ENCODE results near the gene CRTC1. TPM values are rescaled to one million over a fixed set of nuclear protein-coding genes. Genes with fewer than 3 reads are reported as not detected.

The CRTC1 gene
- total RNA-seq, 1 donor from 2014 or later = 15.5 TPM

DNA sequence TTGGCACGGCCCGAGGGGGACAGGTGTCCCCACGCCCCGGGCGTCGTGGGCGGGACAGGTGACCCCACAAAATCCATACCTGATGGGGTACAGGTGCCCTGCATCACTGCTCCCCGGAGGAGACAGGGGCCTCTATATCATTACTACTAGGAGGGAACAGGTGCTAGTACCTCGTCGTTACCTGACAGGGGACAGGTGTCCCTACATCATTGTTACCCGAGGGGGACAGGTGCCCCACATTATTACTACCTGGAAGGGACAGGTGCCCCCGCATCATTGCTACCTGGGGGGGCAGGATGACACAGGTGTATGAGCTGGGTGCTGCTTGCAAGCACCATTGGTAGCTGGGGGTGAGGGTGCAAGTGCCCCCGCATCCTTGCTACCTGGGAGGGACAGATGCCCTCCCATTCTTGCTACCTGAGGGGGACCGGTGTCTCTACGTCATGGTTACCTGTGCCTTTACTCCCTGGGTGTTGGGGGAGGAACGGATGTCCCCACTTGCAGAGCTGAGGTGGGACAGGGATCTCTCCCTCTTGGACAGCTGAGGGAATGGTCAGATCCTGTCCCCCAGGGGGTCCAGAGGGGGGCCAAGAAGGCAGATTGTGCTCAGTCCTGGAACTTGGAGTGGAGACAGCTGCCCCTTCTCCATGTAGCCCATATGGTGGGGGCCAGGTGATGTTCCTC is 620 bp downstream of the CRTC1 start:
- peak overlapping the region; percentile 24 for H3K27ac Mint-ChIP-seq
- ATAC-seq (ENCODE audit: low read depth) (no peak), DNase-seq (no peak)
- TF ChIP-seq CTCF (IDR thresholded peaks at IDR 0.05) = no peak
- H3K4me1 Mint-ChIP-seq = peaks cover 31% of the 10 kb centered on the region
- no peaks in the 10 kb centered on the region for H3K27me3 Mint-ChIP-seq
- intact Hi-C loops (cut with micrococcal nuclease) = loop anchor here (1.0 to 5.0 kb wide), 4 partner anchors 16 to 233 kb away; partner anchors contain the start of genes COPE, DDX49, ELL and KLHL26
- ChIA-PET POLR2A (interaction anchor here (1.6 kb wide), 1 partner anchor 156 kb away, joined by 6 read pairs; no protein-coding TSS in a partner anchor), CTCF (no interaction called here)
- peak overlapping the region; percentile 92 for H3K4me3 Mint-ChIP-seq
- peaks cover 4% of the 10 kb centered on the region for H3K36me3 Mint-ChIP-seq (ENCODE audit: low read depth)
- H3K9me3 Mint-ChIP-seq = no peaks in the 10 kb centered on the region

GRCh38 chr19:18684642-18684993 is 1.1 kb downstream of the CRTC1 start:
- intact Hi-C loops (cut with micrococcal nuclease) = loop anchor here (5.0 kb wide), 1 partner anchor 233 kb away; the partner anchor contains the start of genes COPE and DDX49
- CTCF ChIA-PET = no interaction called here
- no peak for DNase-seq
- Mint-ChIP-seq H3K27me3 (no peaks in the 10 kb centered on the region), H3K36me3 (ENCODE audit: low read depth) (peaks cover 4% of the 10 kb centered on the region), H3K27ac (peak overlapping the region; percentile 24), H3K4me1 (peaks cover 33% of the 10 kb centered on the region), H3K4me3 (peak overlapping the region; percentile 53), H3K9me3 (no peaks in the 10 kb centered on the region)
- TF ChIP-seq CTCF (IDR thresholded peaks at IDR 0.05) = no peak
- POLR2A ChIA-PET = interaction anchor here (1.6 kb wide), 1 partner anchor 155 kb away, joined by 6 read pairs; no protein-coding TSS in a partner anchor
- ATAC-seq (ENCODE audit: low read depth) = no peak

- intact Hi-C loops (cut with micrococcal nuclease) = no loop called here
- no peak for TF ChIP-seq CTCF (IDR thresholded peaks at IDR 0.05)
- ATAC-seq (ENCODE audit: low read depth) (no peak), DNase-seq (no peak)
- CTCF ChIA-PET = no interaction called here
- Mint-ChIP-seq H3K27ac (no peak overlapping the region), H3K4me1 (peaks cover 35% of the 10 kb centered on the region), H3K4me3 (no peak overlapping the region), H3K27me3 (no peaks in the 10 kb centered on the region), H3K9me3 (no peaks in the 10 kb centered on the region), H3K36me3 (ENCODE audit: low read depth) (peaks cover 4% of the 10 kb centered on the region)
- POLR2A ChIA-PET = interaction anchor here (0.6 to 1.6 kb wide), 6 partner anchors 19 to 508 kb away, joined by 3 to 9 read pairs (median 4); no protein-coding TSS in a partner anchor
These were observed 2.2 kb downstream of the CRTC1 start for GRCh38 chr19:18685597-18686190.

DNA sequence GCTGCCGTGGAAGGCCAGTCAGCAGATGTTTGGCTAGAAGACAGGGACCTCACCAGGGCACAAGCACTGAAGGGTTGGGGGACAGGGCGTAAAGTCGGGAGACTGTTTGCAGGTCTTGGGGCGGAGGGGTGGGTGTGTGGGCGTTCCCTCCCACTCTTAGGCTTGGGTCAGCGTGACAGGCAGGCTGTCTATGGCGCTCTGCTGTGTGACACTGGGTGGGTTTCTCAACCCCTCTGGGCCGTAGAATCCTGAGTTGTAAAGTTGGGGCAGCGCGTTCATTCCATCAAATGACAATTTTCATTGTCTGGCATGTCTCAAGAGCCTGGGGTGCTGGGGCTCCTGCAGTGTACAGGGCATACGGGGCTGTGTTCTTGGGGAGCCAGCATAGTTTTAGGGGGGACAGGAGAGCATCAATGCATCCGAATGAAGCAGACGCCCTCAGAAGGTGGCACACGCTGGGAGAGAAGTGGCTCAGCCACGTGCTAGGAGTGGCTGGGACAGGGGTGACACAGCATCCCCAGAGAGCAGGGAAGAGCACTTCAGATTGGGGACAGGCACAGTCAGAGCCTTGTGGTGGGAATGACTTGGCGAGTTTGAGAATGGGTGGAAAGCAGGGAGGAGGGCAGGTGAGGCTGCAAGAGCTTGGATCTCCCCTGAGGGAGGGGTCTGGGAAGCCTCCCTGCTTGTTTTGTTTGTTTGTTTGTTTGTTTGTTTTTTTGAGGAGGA is 4.4 kb downstream of the CRTC1 start:
- H3K27ac Mint-ChIP-seq = no peak overlapping the region
- ChIA-PET POLR2A (no interaction called here), CTCF (no interaction called here)
- peaks cover 4% of the 10 kb centered on the region for H3K36me3 Mint-ChIP-seq (ENCODE audit: low read depth)
- DNase-seq (no peak), ATAC-seq (ENCODE audit: low read depth) (no peak)
- intact Hi-C loops (cut with micrococcal nuclease) = no loop called here
- no peaks in the 10 kb centered on the region for H3K9me3 Mint-ChIP-seq
- H3K4me3 Mint-ChIP-seq = no peak overlapping the region
- H3K27me3 Mint-ChIP-seq = no peaks in the 10 kb centered on the region
- peaks cover 34% of the 10 kb centered on the region for H3K4me1 Mint-ChIP-seq
- TF ChIP-seq CTCF (IDR thresholded peaks at IDR 0.05) = no peak

DNA sequence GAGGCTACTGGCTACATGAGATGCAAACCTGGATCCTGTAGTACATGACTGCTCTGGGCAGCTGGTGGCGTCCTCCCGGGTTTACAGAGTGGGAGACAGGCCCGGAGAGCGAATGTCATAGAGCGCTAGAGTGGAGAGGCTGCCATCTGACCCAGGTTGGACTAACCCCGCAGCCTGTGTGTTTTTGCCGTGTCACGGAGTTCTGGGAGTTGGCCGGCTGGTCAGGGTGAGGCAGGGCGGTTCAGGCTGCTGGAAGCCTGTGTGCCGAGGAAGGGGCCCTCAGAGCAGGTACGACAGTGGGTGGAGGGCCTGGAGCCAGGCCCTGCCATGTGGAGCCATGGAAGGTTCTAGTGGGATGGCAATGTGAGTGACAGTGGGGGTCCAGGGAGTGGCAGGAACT is 12.5 kb downstream of the CRTC1 start:
- H3K4me3 Mint-ChIP-seq = no peak overlapping the region
- CTCF ChIA-PET = no interaction called here
- no peaks in the 10 kb centered on the region for H3K36me3 Mint-ChIP-seq (ENCODE audit: low read depth)
- H3K27ac Mint-ChIP-seq = peak overlapping the region; percentile 41
- H3K4me1 Mint-ChIP-seq = peaks cover 47% of the 10 kb centered on the region
- no peaks in the 10 kb centered on the region for H3K27me3 Mint-ChIP-seq
- POLR2A ChIA-PET = no interaction called here
- no peak for DNase-seq
- ATAC-seq (ENCODE audit: low read depth) = no peak
- intact Hi-C loops (cut with micrococcal nuclease) = no loop called here
- H3K9me3 Mint-ChIP-seq = no peaks in the 10 kb centered on the region
- no peak for TF ChIP-seq CTCF (IDR thresholded peaks at IDR 0.05)
